GM19025 (cell line): ENCODE measurements around the gene SERINC4.

Experiments used
- ATAC-seq: cut with Tn5 transposase; IDR thresholded peaks from one replicate; pipeline ENCODE4 v1.9.1; 2021; ENCODE audit warnings: mild to moderate bottlenecking, low read depth, moderate library complexity; ENCODE audit not compliant: unreplicated experiment

Gene SERINC4

GRCh38 chr15:43799209-43799944 lies 643 bp downstream of the SERINC4 start:
- ATAC-seq: no peak

DNA sequence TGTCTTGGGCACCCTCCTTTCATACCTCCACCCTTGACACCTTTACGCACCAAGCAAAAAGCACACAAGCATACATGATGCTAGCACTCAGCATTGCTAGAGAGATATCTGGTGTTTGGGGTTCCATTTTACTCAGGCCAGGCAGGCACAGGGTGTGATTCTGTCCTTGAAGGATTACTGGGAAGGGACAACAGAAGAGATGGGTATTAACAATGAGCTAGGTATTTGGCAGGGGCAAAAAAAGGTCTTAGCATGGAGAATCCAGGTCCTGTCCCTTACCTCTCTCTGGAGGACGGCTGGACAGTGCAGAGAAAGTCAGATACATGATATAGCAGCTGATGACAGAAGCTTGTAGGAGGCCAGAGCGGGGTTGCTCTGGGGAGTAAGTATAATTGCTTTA lies 3.5 kb downstream of the SERINC4 start:
- no peak for ATAC-seq

GRCh38 chr15:43795997-43796396 lies 4.0 kb downstream of the SERINC4 start:
- no peak for ATAC-seq

- no peak for ATAC-seq
Measured at GRCh38 chr15:43795197-43795596, 4.8 kb downstream of the SERINC4 start.

GRCh38 chr15:43794269-43795037 lies 5.6 kb downstream of the SERINC4 start:
- ATAC-seq: no peak

DNA sequence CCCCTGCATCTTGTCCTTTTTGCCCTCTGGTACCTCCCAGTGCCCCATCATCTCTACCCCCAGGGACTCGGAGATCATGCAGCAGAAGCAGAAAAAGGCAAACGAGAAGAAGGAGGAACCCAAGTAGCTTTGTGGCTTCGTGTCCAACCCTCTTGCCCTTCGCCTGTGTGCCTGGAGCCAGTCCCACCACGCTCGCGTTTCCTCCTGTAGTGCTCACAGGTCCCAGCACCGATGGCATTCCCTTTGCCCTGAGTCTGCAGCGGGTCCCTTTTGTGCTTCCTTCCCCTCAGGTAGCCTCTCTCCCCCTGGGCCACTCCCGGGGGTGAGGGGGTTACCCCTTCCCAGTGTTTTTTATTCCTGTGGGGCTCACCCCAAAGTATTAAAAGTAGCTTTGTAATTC lies 6.4 kb downstream of the SERINC4 start:
- no peak for ATAC-seq

DNA sequence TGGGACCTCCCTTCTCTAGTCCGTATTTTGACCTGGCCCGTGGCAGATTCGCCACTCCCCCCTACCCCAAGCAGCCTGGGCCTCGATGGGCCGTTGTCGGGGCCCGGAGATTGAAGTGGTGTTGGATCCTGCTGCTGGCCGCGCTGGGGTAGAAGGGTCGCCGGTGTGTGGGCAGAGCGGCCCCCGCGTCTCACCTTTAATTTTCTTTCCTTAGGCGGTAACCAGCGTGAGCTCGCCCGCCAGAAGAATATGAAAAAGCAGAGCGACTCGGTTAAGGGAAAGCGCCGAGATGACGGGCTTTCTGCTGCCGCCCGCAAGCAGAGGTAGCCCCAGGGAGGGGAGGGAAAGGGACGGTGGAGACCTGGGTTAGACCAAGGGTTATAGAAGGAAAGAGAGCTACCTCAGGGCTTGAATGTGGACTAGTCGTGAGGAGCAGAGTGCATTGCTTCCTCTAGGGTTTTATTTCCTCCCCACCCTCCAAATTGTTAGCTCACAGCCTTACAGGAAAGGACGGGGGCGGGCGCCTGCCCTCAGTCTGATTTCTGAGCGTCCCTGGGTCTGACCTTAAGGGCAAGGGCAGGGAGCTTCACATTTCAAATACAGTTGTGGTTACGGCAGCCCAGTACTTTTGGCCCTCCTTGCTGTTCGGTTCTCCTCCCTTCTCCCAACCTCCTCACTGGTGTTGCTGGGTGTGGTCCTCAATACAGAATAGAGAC lies 7.1 kb downstream of the SERINC4 start:
- ATAC-seq: no peak

GRCh38 chr15:43791993-43792760 lies 7.8 kb downstream of the SERINC4 start, which contains the start of gene SERF2:
SERF2 (plus strand) TSS chr15:43792320; CDS start chr15:43792377, 57 bp downstream.
- peak; percentile 86 for ATAC-seq

DNA sequence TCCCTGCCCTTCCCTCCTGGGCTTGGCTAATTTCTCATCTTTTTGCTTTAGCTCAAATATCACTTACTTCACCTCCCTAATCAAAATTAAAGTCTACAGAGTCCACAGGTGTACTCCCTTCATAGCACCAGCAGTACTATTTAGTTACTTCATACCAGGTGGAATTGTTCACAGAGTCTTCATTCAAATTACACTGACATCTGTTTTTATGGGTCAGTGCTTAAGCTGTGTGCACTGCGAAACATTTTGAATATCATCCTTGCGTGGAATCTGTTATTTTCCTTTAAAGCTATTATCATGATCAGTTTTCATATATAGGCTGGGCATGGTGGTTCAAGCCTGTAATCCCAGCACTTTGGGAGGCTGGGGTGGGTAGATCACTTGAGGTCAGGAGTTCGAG lies 10.6 kb downstream of the SERINC4 start:
- no peak for ATAC-seq

- no peak for ATAC-seq
Measured at GRCh38 chr15:43779016-43779415, 21.0 kb downstream of the SERINC4 start.

GRCh38 chr15:43777267-43777914 lies 22.6 kb downstream of the SERINC4 start:
- ATAC-seq: peak; percentile 38

DNA sequence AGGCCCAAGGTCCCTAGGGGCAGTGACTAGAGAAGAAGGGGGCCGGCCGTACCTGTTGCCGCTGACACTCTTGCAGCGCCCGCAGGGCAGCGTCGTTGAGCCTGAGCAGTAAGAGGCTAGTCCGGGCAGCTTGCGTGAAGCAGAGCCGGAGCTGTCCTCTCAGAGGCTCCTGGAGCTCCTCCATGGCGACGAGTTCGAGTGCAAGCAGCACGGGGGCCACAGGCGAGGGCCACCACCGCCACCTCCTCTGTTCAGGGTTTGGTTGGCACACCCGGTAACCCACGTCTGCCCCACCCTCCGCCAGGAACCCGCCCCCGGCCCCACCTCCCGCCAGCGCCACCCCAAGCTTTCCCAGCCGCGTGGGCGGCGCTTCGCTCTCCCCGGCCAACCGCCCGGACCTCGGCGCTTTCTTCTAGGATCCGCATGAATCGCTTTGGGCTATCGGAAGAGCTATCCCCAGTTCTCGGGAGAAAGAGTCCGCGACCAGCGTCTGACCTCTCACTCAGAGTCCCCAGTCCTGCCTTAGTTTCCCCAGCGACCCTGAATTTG lies 23.2 kb downstream of the SERINC4 start, which contains the start of gene ELL3:
Gene ELL3, minus strand, starts transcription at position 249 of the 549 bp plus-strand sequence. Its CDS starts 65 bp downstream, at position 184.
- peak; percentile 35 for ATAC-seq

DNA sequence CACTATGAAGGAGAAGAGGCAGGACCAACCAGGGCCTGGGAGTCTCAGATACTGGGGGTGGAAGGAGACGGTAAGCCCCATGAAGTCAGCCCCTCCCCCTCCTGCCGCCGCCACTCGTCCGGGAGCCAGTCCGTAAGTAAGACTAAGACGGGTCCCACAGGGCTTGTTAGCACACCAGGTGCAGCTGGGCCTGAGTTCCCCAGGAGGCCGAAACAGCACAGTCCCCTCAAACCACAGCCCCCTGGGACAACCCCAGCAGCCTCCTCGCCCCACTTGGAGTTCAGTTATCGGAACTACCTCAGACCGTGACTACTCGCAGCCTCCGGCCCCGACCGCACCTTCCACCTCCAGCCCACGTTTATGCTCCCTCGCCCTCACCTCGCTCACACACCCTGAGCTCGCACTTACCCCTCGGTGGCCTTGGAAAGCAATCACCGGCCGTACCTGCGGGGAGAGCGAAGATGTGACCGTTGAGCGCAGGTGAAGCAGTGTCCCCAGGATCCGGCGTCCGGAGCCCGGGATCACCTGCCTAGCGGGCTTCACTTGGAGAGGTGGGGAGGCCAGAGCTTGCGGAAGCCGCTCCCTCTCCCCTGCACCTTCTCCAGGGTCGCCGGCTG lies 23.8 kb downstream of the SERINC4 start:
- peak; percentile 67 for ATAC-seq

- no peak for ATAC-seq
Measured at GRCh38 chr15:43775411-43775965, 24.5 kb downstream of the SERINC4 start.

DNA sequence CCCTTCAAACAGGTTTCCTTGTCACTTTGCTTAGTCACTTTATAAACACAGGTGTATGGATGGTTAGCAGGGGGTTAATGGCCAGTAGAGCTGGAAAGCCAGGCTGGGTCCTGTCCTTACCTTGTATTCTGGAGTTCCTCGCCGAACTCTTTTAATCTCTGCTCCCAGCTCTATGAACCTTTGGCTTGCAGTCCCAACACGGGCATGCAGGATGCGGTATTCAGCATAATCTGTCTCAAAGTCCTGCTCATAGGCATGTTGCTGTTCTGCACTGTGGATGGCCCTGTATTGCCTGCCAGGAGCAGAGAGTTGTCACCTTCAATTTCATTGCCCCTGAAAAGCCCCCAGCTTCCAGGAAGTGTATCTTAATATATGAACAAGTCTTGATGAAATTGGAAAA lies 26.0 kb downstream of the SERINC4 start:
- ATAC-seq: no peak

GRCh38 chr15:43772624-43773023 lies 27.4 kb downstream of the SERINC4 start:
- no peak for ATAC-seq

DNA sequence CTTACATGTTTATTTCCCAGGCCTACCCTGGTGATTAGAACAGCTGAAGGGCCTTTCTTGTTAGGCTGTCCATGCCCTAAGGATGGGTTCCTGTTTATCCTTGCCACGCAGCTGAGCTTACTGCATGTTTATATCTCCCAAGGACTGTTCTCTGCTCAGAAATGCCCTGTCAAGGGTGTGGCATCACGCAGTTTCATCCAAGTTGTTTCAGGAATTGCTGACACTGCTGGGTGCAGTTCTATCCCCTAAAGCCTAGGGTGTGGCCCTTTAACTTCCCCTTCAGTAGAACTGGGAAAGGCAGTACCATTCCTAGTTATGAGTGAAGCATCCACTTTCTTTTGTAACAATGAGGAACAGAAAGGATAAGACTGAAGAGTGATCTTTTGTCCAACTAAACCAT lies 28.2 kb downstream of the SERINC4 start:
- ATAC-seq: no peak

DNA sequence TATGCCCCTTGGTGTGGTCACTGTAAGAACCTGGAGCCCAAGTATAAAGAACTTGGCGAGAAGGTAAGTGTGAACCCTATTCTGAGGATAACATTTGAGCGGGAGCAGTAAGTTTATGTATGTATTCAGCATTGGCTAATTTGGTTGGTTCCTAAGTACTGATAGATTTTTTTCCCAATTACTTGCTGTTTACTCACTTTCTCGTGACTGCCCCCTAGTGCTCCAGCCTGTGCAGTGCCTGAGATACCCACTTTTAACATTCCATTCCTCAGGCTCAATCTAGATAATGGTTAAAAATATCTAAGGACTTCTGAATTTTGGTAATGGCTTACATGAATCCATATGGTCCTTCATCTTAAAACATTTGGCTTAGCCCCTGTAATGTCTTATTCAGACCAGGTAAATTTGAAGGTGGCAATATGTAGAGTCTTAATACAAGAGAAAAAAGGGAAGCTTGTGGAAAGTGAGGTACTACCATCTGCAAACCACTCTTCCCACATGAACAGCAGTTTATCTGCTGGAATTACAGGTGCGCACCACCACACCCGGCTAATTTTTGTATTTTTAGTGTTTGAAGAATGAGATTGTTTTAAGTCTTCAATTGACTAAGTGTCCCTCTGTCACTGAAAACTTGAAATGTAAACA lies 30.3 kb downstream of the SERINC4 start:
- ATAC-seq: no peak
